NB4 (cell line): ENCODE data around the gene PCDHAC1.
"Not testable (repeated sequence)": the region's sequence is repeated elsewhere in the genome, so short reads cannot be mapped to it uniquely, and the experiment has no call there.

Experiments used
- CTCF ChIP-seq: IDR thresholded peaks from one replicate; pipeline ENCODE4 v1.5.1; 2012; ENCODE audit warnings: low read depth, low read length
- POLR2A ChIP-seq: IDR thresholded peaks from 2 replicates; pipeline ENCODE4 v1.6.1; 2011; ENCODE audit warnings: mild to moderate bottlenecking; ENCODE audit not compliant: insufficient read length; ENCODE audit errors: extremely low read depth

- not testable (repeated sequence) for TF ChIP-seq CTCF, POLR2A
Observed at GRCh38 chr5:140876541-140877261, 49.4 kb upstream of the PCDHAC1 start.
